Heart right ventricle (tissue), 16 donors: ENCODE measurements around the gene MIEF1. TPM values are rescaled to one million over a fixed set of nuclear protein-coding genes. Genes with fewer than 3 reads are reported as not detected.

Source experiments
- ATAC-seq, 8 donors: fragments of 200-7000 bp; cut with Tn5 transposase; one replicate each; pipeline ENCODE4 v1.9.1; 2020; ENCODE audit warnings: mild to moderate bottlenecking in 8 of 8, moderate library complexity in 8 of 8, moderate number of reproducible peaks in 1 of 8
- DNase-seq, 2 donors: peaks; one replicate each; pipeline ENCODE4 v3.0.0-alpha.2; 2020
- H3K27ac ChIP-seq, 10 donors: fragments of 200-600 bp; sonication (generic) in 2 of 10; one replicate each; pipeline versions ENCODE4 v1.5.0 to v1.8.0; 2020 to 2022; ENCODE audit warnings: mild to moderate bottlenecking in 3 of 10
- H3K27me3 ChIP-seq, 7 donors: fragments of 200-600 bp; one replicate each; pipeline ENCODE4 v1.8.0; 2021 to 2022; ENCODE audit warnings: mild to moderate bottlenecking in 2 of 7
- H3K36me3 ChIP-seq, 9 donors: fragments of 200-600 bp; sonication (generic) in 1 of 9; one replicate each; pipeline versions ENCODE4 v1.5.0 to v1.8.0; 2020 to 2022; ENCODE audit warnings: mild to moderate bottlenecking in 2 of 9
- H3K4me1 ChIP-seq, 9 donors: fragments of 200-600 bp; sonication (generic) in 1 of 9; one replicate each; pipeline versions ENCODE4 v1.5.0 to v1.8.0; 2020 to 2022; ENCODE audit warnings: mild to moderate bottlenecking in 4 of 9
- H3K4me3 ChIP-seq, 10 donors: fragments of 200-600 bp; sonication (generic) in 2 of 10; one replicate each; pipeline versions ENCODE4 v1.5.0 to v1.8.0; 2020 to 2022; ENCODE audit warnings: mild to moderate bottlenecking in 7 of 10, moderate library complexity in 2 of 10
- H3K9me3 ChIP-seq, 11 donors: fragments of 200-600 bp in 10 of 11; sonication (generic) in 2 of 11; one replicate each; pipeline versions ENCODE4 v1.5.0 to v1.8.0; 2013 to 2022; ENCODE audit warnings: mild to moderate bottlenecking in 2 of 11, control low read depth in 1 of 11, moderate library complexity in 1 of 11
- WGBS, 2 donors: extraction: QIAGEN DNeasy Blood & Tissue Kit; methylation state at CpG; one replicate each; pipeline ENCODE4 v1.1.7; 2013; ENCODE audit warnings: inconsistent platforms in 1 of 2; 5-methylcytosine and 5-hydroxymethylcytosine counted together
- intact Hi-C, 10 donors: fragments of 100-400 bp; cut with DNase I; formaldehyde crosslinking; loops; one replicate each; pipeline versions ENCODE4 v1.11.1 to v1.14.2; 2022
- polyA plus RNA-seq, 2 donors: library from polyadenylated mRNA; stranded (reverse); fragments of 200-250 nt; gene quantifications; one replicate each; pipeline ENCODE4 v1.2.3, GENCODE V29; 2013
- total RNA-seq, 10 donors: library from RNA; stranded (reverse); fragmentation: NEBNext Ultra II Directional in 3 of 10; extraction: Animal tissue kit (Norgen Biotek cat#: 25700) in 3 of 10; gene quantifications; one replicate each; pipeline versions ENCODE4 v1.2.1 to v1.2.4, GENCODE V29; 2021 to 2023
- TF ChIP-seq, protein P1 (sequence below), 9 donors: fragments of 200-600 bp; sonication (generic) in 2 of 9; IDR thresholded peaks; one replicate each; pipeline versions ENCODE4 v1.5.0 to v1.8.0; 2021 to 2022; ENCODE audit warnings: antibody characterized with exemption in 9 of 9, mild to moderate bottlenecking in 5 of 9, moderate library complexity in 1 of 9
- donor health status: Arrhythmogenic right ventricular cardiomyopathy.
- donor health status: ischemic (EF 13 %, LVEDD 7.1; RV severe dilation, severe dysfunction).
- donor health status: healthy with polysubstance abuse.
- donor health status: DM: no; HTN: yes; CAD: no.
- donor health status: DM: no; HTN: no; CAD: no.
- donor health status: ischemic (EF 25% LVEDD 6.9; RV normal size, moderate dysfunction).
- donor health status: ischemic (EF 25% LVEDD 5.7; RV mildly dilated, moderate dysfunction).
- donor health status: healthy.
- donor health status: DM: yes; HTN: yes; CAD: no.
- donor health status: Ischemic cardiomyopathy.
- donor health status: ischemic (EF 35%, LVEDD 5.7; RV mildly dilated, moderate dysfunction).
- donor health status: nonischemic (EF 11% LVEDD 7.7; RV severe dilation, severe dysfunction).
- donor health status: DM: yes; HTN: yes; CAD: no.
- donor health status: PGD.
- donor health status: ischemic (EF 29% LVEDD 5.4; RV normal size, mild dysfunction).
- donor health status: nonischemic (EF 23%, LVEDD 6.1; RV moderate dilation, normal function).

The MIEF1 gene
- total and polyA plus RNA-seq, 12 donors: 7.0 to 35.8 (median 17.0) TPM

DNA sequence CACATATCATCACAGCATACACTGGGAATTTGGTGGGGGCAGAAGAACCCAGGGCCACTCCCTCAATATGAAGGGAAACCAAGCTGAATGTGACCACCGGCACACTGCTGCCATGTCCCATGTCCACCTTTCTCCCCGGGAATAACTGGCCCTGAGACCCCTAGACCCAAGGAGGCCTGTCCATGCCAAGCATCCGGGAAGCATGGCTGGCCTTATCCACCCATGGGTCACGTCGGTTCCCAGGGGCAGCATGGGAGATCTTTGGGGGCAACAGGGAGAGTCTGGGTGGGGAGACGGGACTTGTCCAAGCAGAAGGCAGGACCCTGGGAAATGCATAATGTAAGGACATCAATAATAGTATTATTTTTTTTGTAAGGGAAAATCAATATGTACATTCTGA is 10.4 kb upstream of the MIEF1 start:
- Histone ChIP-seq H3K9me3 (no peaks in the 10 kb centered on the region), H3K27me3 (no peaks in the 10 kb centered on the region), H3K4me1 (peaks cover 0 to 39% (median 7%) of the 10 kb centered on the region in 9 donors), H3K27ac (no peak overlapping the region), H3K4me3 (no peak overlapping the region), H3K36me3 (peaks cover 0 to 16% (median 0%) of the 10 kb centered on the region in 9 donors)
- TF ChIP-seq, protein P1, sequence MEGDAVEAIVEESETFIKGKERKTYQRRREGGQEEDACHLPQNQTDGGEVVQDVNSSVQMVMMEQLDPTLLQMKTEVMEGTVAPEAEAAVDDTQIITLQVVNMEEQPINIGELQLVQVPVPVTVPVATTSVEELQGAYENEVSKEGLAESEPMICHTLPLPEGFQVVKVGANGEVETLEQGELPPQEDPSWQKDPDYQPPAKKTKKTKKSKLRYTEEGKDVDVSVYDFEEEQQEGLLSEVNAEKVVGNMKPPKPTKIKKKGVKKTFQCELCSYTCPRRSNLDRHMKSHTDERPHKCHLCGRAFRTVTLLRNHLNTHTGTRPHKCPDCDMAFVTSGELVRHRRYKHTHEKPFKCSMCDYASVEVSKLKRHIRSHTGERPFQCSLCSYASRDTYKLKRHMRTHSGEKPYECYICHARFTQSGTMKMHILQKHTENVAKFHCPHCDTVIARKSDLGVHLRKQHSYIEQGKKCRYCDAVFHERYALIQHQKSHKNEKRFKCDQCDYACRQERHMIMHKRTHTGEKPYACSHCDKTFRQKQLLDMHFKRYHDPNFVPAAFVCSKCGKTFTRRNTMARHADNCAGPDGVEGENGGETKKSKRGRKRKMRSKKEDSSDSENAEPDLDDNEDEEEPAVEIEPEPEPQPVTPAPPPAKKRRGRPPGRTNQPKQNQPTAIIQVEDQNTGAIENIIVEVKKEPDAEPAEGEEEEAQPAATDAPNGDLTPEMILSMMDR (IDR thresholded peaks at IDR 0.05): no peak
- ATAC-seq: no peak
- no peak for DNase-seq
- intact Hi-C loops: loop anchor here in 6 of 10 donors (5.0 to 10.0 kb wide), 4 partner anchors 36 to 57 kb away; partner anchors contain the start of gene RPS19BP1 (in 2 of the 6)
- whole genome bisulfite sequencing, 2 donors: 88 to 89% methylated on average over 6 of the region's 6 CpGs

DNA sequence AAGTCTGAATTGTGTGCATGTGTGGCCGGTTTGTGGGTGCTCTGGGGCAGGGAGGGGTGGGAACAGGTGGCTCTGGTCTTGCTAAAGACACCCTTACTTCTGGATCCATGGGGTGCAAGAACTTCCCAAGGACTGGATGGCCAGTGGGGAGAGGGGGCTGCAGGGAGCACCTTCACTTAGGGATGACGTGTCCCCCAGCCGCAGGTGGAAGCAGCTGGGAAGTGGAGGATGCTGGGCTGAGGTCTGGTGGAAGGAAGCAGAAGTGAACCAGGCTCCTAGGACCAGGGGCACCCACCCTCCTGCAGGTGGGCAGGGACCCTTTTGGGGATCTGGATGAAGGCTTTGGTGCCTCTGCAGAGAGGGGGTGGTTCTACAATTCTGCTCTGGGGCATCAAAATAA is 9.9 kb upstream of the MIEF1 start:
- Histone ChIP-seq H3K9me3 (no peaks in the 10 kb centered on the region), H3K27ac (no peak overlapping the region), H3K27me3 (no peaks in the 10 kb centered on the region), H3K4me3 (no peak overlapping the region), H3K4me1 (peaks cover 0 to 42% (median 9%) of the 10 kb centered on the region in 9 donors), H3K36me3 (peaks cover 0 to 16% (median 0%) of the 10 kb centered on the region in 9 donors)
- intact Hi-C loops: loop anchor here in 6 of 10 donors (5.0 to 10.0 kb wide), 4 partner anchors 35 to 57 kb away; partner anchors contain the start of gene RPS19BP1 (in 2 of the 6)
- TF ChIP-seq, protein P1 (IDR thresholded peaks at IDR 0.05): no peak
- ATAC-seq (no peak), DNase-seq (no peak)
- WGBS, 2 donors: 84 to 89% methylated on average over 3 of the region's 3 CpGs

DNA sequence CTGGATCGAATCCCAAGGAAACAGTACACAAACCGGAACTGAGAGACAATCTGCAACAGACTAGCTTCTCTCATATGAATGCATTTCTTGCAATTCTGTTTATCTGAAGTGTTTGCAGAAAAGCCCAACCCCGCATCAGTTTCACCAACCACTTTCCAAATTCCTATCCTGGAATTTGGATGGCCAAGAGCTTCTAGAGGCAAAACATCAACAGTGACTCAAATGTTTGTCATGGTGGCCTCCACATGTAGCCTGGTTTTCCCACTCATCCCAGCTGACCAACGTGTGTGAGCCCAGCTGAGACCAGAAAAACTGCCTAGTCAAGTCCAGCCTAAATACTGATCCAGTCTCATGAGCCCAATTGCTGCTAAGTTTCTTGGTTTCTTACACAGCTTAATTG is 8.3 kb upstream of the MIEF1 start:
- Histone ChIP-seq H3K36me3 (peaks cover 0 to 3% (median 0%) of the 10 kb centered on the region in 9 donors), H3K4me3 (no peak overlapping the region), H3K9me3 (no peaks in the 10 kb centered on the region), H3K27ac (no peak overlapping the region), H3K4me1 (peaks cover 5 to 51% (median 18%) of the 10 kb centered on the region in 9 donors), H3K27me3 (no peaks in the 10 kb centered on the region)
- ATAC-seq (no peak), DNase-seq (no peak)
- TF ChIP-seq, protein P1 (IDR thresholded peaks at IDR 0.05): no peak
- WGBS, 2 donors: 58 to 72% methylated on average over 4 of the region's 4 CpGs
- intact Hi-C loops: loop anchor here in 6 of 10 donors (5.0 to 10.0 kb wide), 4 partner anchors 34 to 59 kb away; partner anchors contain the start of gene RPS19BP1 (in 2 of the 6)

DNA sequence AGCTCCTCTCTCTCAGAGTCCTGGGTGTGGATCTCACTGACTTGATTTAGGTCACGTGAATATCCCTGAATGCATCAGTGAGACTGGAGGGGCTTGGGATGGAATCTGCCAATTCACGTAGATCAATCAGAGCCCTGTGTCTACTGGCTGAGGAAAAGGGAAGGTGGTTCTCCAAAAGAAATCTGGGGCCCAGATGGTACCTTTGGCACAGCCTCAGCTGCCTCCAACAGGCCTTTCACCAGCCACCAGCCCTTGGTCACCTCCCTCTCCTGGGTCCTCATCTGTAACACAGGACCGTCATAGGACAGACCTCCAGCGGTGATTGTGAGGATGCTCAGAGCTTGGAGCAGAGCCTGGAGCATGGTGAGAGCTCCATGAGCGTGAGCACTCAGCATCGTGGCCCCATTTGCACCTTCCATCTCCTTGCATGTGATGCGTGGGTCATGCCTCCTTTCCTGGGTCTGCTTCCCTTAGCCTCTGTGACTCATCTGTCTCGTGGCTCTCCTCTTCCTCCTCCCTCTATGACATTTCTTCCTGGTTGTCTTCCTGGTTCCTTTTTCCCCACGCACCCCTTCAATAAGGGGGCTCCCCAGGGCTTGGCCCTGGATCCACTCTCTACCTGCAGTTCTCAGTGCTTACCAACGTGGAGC is 7.5 kb upstream of the MIEF1 start:
- Histone ChIP-seq H3K4me3 (no peak overlapping the region), H3K27me3 (no peaks in the 10 kb centered on the region), H3K4me1 (peaks cover 9 to 49% (median 20%) of the 10 kb centered on the region in 9 donors), H3K27ac (peak overlapping the region in 1 of 10 donors; percentile 71), H3K9me3 (no peaks in the 10 kb centered on the region), H3K36me3 (no peaks in the 10 kb centered on the region)
- no peak for DNase-seq
- ATAC-seq: no peak
- TF ChIP-seq, protein P1 (IDR thresholded peaks at IDR 0.05): no peak
- 74 to 78% methylated on average over 10 of the region's 10 CpGs for WGBS, 2 donors
- intact Hi-C loops: loop anchor here in 6 of 10 donors (5.0 to 10.0 kb wide), 4 partner anchors 33 to 60 kb away; partner anchors contain the start of gene RPS19BP1 (in 2 of the 6)
